Stomach (tissue), 4 donors: ENCODE measurements around the gene PLRG1.

Experiments
- CTCF ChIP-seq, 7 experiments: fragments of 450-650 bp in 4 of 7; fragments of 200-600 bp in 3 of 7; sonication (generic) in 3 of 7; IDR thresholded peaks; one replicate each; pipeline ENCODE4 v1.5.1; 2016 to 2019; ENCODE audit warnings: antibody characterized with exemption in 7 of 7, control low read depth in 2 of 7, mild to moderate bottlenecking in 1 of 7
- EP300 ChIP-seq: sonication (generic); formaldehyde crosslinking; IDR thresholded peaks from one replicate; pipeline ENCODE4 v1.6.1; 2017; ENCODE audit warnings: antibody characterized with exemption
- POLR2A ChIP-seq, 4 donors: fragments of 450-650 bp; IDR thresholded peaks; one replicate each; pipeline ENCODE4 v1.6.1; 2016; ENCODE audit warnings: antibody characterized with exemption in 4 of 4, control low read depth in 2 of 4, mild to moderate bottlenecking in 1 of 4, moderate library complexity in 1 of 4
- POLR2AphosphoS5 ChIP-seq, 3 donors: sonication (generic); formaldehyde crosslinking; IDR thresholded peaks; one replicate each; pipeline ENCODE4 v1.6.1; 2016; ENCODE audit warnings: antibody characterized with exemption in 3 of 3

- no peak for TF ChIP-seq EP300
- TF ChIP-seq POLR2A (IDR thresholded peaks at IDR 0.05): no peak
- TF ChIP-seq CTCF (IDR thresholded peaks at IDR 0.05): no peak
- TF ChIP-seq POLR2AphosphoS5 (IDR thresholded peaks at IDR 0.05): no peak
Observed at GRCh38 chr4:154492288-154492687, 57.9 kb downstream of the PLRG1 start.
